GM19397 (cell line): ENCODE results near the gene HPCAL1.
"Not testable (repeated sequence)": the region's sequence is repeated elsewhere in the genome, so short reads cannot be mapped to it uniquely, and the experiment has no call there.

Experiments
- ATAC-seq: cut with Tn5 transposase; IDR thresholded peaks from one replicate; pipeline ENCODE4 v1.9.1; 2021; ENCODE audit warnings: mild to moderate bottlenecking, moderate library complexity; ENCODE audit not compliant: unreplicated experiment

The HPCAL1 gene

GRCh38 chr2:10433947-10434885 is 131.5 kb downstream of the HPCAL1 start:
- no peak for ATAC-seq

GRCh38 chr2:10434886-10435819 is 132.4 kb downstream of the HPCAL1 start:
- peak; percentile 56 for ATAC-seq

- no peak for ATAC-seq
Observed at GRCh38 chr2:10435820-10436204, 133.1 kb downstream of the HPCAL1 start.

- ATAC-seq = no peak
Observed at GRCh38 chr2:10436583-10437110, 133.9 kb downstream of the HPCAL1 start.

- ATAC-seq = no peak
Observed at GRCh38 chr2:10437806-10438205, 135.1 kb downstream of the HPCAL1 start.

- no peak for ATAC-seq
Observed at GRCh38 chr2:10438688-10439087, 136.0 kb downstream of the HPCAL1 start.

GRCh38 chr2:10439185-10439879 is 136.6 kb downstream of the HPCAL1 start:
- ATAC-seq = no peak

GRCh38 chr2:10439971-10440370 is 137.3 kb downstream of the HPCAL1 start:
- ATAC-seq = no peak

- ATAC-seq = no peak
Observed at GRCh38 chr2:10440736-10441135, 138.0 kb downstream of the HPCAL1 start.

GRCh38 chr2:10441948-10442347 is 139.2 kb downstream of the HPCAL1 start:
- ATAC-seq = no peak

GRCh38 chr2:10442469-10443126 is 139.9 kb downstream of the HPCAL1 start:
- not testable (repeated sequence) for ATAC-seq

GRCh38 chr2:10444463-10444862 is 141.8 kb downstream of the HPCAL1 start:
- ATAC-seq = no peak

GRCh38 chr2:10446631-10447030 is 143.9 kb downstream of the HPCAL1 start:
- no peak for ATAC-seq

- peak; percentile 21 for ATAC-seq
Observed at GRCh38 chr2:10447300-10447894, 144.7 kb downstream of the HPCAL1 start.

GRCh38 chr2:10447895-10448575 is 145.3 kb downstream of the HPCAL1 start, which contains the start of gene ODC1:
TSS of gene ODC1 (minus strand) at chr2:10448327. CDS start at chr2:10445032, 3,295 bp downstream.
- ATAC-seq = peak; percentile 77

- peak; percentile 55 for ATAC-seq
Observed at GRCh38 chr2:10448576-10449485, 146.1 kb downstream of the HPCAL1 start.

GRCh38 chr2:10449486-10449831 is 146.8 kb downstream of the HPCAL1 start:
- no peak for ATAC-seq
